HG03439 (cell line): ENCODE measurements around the gene PRKACA.
"Not testable (repeated sequence)": the region's sequence is repeated elsewhere in the genome, so short reads cannot be mapped to it uniquely, and the experiment has no call there.

Experiments used
- ATAC-seq: cut with Tn5 transposase; IDR thresholded peaks from one replicate; pipeline ENCODE4 v1.9.1; 2021; ENCODE audit warnings: mild to moderate bottlenecking, moderate library complexity; ENCODE audit not compliant: unreplicated experiment

The PRKACA gene

GRCh38 chr19:14052470-14052869 lies 65.1 kb downstream of the PRKACA start:
- no peak for ATAC-seq

DNA sequence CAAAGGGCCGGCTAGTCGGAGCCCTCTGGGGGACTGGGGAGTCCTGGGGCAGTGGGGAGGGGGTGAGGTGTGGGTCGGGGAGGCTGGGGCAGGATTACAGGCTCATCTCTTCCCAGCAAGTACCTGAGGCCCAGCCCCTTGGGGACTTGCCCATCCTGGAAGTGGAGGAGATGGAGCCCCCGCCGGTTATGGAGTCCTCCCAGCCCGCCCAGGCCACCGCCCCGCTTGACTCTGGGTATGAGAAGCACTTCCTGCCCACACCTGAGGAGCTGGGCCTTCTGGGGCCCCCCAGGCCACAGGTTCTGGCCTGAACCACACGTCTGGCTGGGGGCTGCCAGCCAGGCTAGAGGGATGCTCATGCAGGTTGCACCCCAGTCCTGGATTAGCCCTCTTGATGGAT lies 65.6 kb downstream of the PRKACA start:
- ATAC-seq = no peak

DNA sequence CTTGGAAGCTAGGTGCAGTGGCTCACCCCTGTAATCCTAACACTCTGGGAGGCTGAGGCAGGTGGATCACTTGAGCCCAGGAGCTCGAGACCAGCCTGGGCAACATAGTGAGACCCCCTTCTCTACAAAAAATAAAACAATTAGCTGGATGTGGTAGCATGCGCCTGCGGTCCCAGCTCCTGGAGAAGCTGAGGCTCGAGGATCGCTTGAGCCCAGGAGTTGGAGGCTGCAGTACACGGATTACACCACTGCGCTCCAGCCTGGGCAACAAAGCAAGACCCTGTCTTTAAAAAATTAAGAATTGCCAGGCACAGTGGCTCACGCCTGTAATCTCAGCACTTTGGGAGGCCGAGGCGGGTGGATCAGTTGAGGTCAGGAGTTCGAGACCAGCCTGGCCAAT lies 66.6 kb downstream of the PRKACA start:
- ATAC-seq = not testable (repeated sequence)

GRCh38 chr19:14050512-14050911 lies 67.0 kb downstream of the PRKACA start:
- ATAC-seq = no peak

DNA sequence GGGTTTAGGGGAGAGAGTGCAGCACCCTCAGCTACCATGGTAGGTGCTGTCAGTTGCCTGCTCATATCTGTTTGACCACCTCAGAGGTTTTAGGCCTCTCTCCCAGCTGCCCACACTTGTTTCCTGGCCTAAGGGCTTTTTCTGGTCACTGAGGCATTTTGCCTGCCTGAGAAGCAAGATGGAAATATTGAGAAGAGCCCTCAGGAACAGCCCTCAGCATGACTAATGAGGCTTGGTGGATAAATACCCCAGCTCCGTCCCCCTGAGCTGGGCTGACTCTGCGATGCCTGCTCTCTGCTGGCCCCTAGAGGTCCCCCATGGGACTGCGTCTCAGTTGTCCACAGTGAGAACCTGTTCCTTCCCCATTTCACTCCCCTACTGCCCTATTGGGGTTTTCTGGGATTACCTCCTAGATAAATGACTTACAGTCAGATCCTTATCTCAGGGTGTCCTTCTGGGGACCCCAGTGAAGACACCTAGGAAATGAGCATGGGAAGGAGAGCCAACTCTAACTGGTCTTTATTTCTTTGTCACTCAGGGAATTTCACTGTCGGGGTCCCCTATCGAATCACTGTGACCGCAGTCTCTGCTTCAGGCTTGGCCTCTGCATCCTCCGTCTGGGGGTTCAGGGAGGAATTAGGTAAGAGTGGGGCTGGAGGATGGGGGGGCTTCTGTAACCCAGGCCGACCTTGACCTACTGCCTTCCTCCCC lies 69.0 kb downstream of the PRKACA start:
- ATAC-seq = no peak

- ATAC-seq = not testable (repeated sequence)
Observed at GRCh38 chr19:14047866-14048265, 69.7 kb downstream of the PRKACA start.

GRCh38 chr19:14042659-14043608 lies 74.6 kb downstream of the PRKACA start:
- ATAC-seq = not testable (repeated sequence)
